Measurements from ENCODE around the gene PNRC1. TPM values are rescaled to one million over a fixed set of nuclear protein-coding genes. Genes with fewer than 3 reads are reported as not detected.

The PNRC1 gene
- total RNA-seq, 4 donors from 2014 or later: 189 to 307 (median 245) TPM

GRCh38 chr6:89067796-89068195 is 12.8 kb upstream of the PNRC1 start:
- intact Hi-C loops (cut with DNase I): no loop called here
- Histone ChIP-seq H3K4me3 (replicated peaks in 1 of 3) (no peak overlapping the region), H3K9me3 (no peaks in the 10 kb centered on the region), H3K27ac (no peak overlapping the region), H3K4me1 (no peaks in the 10 kb centered on the region), H3K36me3 (no peaks in the 10 kb centered on the region), H3K27me3 (no peaks in the 10 kb centered on the region)
- DNase-seq: no peak
- TF ChIP-seq POLR2A (IDR thresholded peaks at IDR 0.05): no peak
- no peak for TF ChIP-seq CTCF (IDR thresholded peaks at IDR 0.05)

DNA sequence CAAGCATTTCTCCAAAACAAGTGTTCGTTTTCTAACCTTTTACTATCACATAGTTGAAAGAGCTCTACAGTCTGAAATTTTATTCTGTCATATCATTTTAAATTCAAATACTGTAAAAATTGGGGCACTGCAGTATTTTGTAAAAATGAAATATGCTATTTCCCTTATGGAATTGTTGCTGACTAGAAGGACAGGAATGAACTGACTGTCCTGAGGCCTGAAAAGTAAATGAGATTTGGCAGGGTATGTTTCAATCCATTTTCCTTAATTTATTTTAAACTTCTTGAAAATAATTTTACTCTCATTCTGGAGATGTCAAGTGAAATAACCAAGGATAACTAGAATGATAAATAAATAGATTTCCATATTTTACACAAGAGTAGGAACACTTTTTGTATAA is 11.9 kb upstream of the PNRC1 start:
- no peaks in the 10 kb centered on the region for H3K27me3 ChIP-seq
- WGBS, 2 donors: 51 to 96% methylated on average over 1 of the region's 1 CpG
- H3K9me3 ChIP-seq: no peaks in the 10 kb centered on the region
- H3K4me1 ChIP-seq: no peaks in the 10 kb centered on the region
- H3K27ac ChIP-seq: no peak overlapping the region
- H3K36me3 ChIP-seq: no peaks in the 10 kb centered on the region
- TF ChIP-seq POLR2A (IDR thresholded peaks at IDR 0.05) (no peak), CTCF (IDR thresholded peaks at IDR 0.05) (no peak)
- no peak overlapping the region for H3K4me3 ChIP-seq (replicated peaks in 1 of 3)
- DNase-seq: no peak
- intact Hi-C loops (cut with DNase I): no loop called here

GRCh38 chr6:89069536-89070163 is 10.9 kb upstream of the PNRC1 start:
- H3K4me1 ChIP-seq: no peaks in the 10 kb centered on the region
- no peaks in the 10 kb centered on the region for H3K9me3 ChIP-seq
- H3K27me3 ChIP-seq: no peaks in the 10 kb centered on the region
- no peaks in the 10 kb centered on the region for H3K36me3 ChIP-seq
- intact Hi-C loops (cut with DNase I): no loop called here
- TF ChIP-seq CTCF (IDR thresholded peaks at IDR 0.05): no peak
- TF ChIP-seq POLR2A (IDR thresholded peaks at IDR 0.05): no peak
- H3K4me3 ChIP-seq (replicated peaks in 1 of 3): no peak overlapping the region
- DNase-seq: no peak
- WGBS, 2 donors: 73 to 75% methylated on average over 10 of the region's 10 CpGs
- no peak overlapping the region for H3K27ac ChIP-seq

DNA sequence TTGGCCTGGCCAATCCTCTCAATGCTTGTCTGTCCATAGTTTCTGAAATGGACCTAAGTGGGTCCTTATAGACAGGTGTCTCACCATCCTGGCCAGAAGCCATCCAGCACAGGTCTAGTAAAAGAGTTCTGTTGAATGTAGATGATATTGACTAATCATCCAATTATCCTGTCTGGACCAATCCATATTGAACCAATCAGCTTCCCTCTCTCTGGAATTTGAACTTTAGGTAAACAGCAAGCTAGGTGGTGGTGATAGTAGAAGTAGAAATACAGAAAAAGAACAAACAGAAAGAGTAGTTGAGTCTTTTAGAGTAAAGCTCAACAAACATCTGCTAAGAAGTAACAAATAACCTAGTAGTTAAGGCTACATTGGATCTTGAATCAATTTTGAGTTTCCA is 9.5 kb upstream of the PNRC1 start:
- no peak overlapping the region for H3K4me3 ChIP-seq (replicated peaks in 1 of 3)
- TF ChIP-seq POLR2A (IDR thresholded peaks at IDR 0.05) (no peak), CTCF (IDR thresholded peaks at IDR 0.05) (no peak)
- H3K27me3 ChIP-seq: no peaks in the 10 kb centered on the region
- H3K36me3 ChIP-seq: no peaks in the 10 kb centered on the region
- H3K9me3 ChIP-seq: no peaks in the 10 kb centered on the region
- no peak overlapping the region for H3K27ac ChIP-seq
- intact Hi-C loops (cut with DNase I): no loop called here
- no peaks in the 10 kb centered on the region for H3K4me1 ChIP-seq
- no peak for DNase-seq

- Histone ChIP-seq H3K9me3 (no peaks in the 10 kb centered on the region), H3K4me1 (no peaks in the 10 kb centered on the region), H3K4me3 (replicated peaks in 1 of 3) (no peak overlapping the region), H3K27ac (no peak overlapping the region), H3K36me3 (no peaks in the 10 kb centered on the region), H3K27me3 (no peaks in the 10 kb centered on the region)
- intact Hi-C loops (cut with DNase I): no loop called here
- no peak for DNase-seq
- WGBS, 2 donors: 55% methylated on average over 4 of the region's 4 CpGs
- TF ChIP-seq CTCF (IDR thresholded peaks at IDR 0.05): no peak
- no peak for TF ChIP-seq POLR2A (IDR thresholded peaks at IDR 0.05)
These were observed 7.4 kb upstream of the PNRC1 start for GRCh38 chr6:89073014-89073620.
